Measurements from ENCODE around the gene GMIP.

GRCh38 chr19:19580418-19580817 is 63.0 kb downstream of the GMIP start:
- TF ChIP-seq CTCF (IDR thresholded peaks at IDR 0.05; ENCODE audit: extremely low read depth in 1 of 2, insufficient read depth in 1 of 2, low read depth in 1 of 2, low read length in 2 of 2) (no peak), POLR2A (IDR thresholded peaks at IDR 0.05; ENCODE audit: low read depth, low read length) (no peak), MYC (IDR thresholded peaks at IDR 0.05; ENCODE audit: low read depth, low read length) (no peak), MAX (IDR thresholded peaks at IDR 0.05; ENCODE audit: insufficient read depth, insufficient read length) (no peak)

Data from endothelial cell of umbilical vein (primary cell).